ENCODE measurements around the gene GALK2. TPM values are rescaled to one million over a fixed set of nuclear protein-coding genes. Genes with fewer than 3 reads are reported as not detected.
"Not testable (repeated sequence)": the region's sequence is repeated elsewhere in the genome, so short reads cannot be mapped to it uniquely, and the experiment has no call there.

GALK2 gene
- total RNA-seq, 1 donor from 2014 or later = 47.6 TPM

DNA sequence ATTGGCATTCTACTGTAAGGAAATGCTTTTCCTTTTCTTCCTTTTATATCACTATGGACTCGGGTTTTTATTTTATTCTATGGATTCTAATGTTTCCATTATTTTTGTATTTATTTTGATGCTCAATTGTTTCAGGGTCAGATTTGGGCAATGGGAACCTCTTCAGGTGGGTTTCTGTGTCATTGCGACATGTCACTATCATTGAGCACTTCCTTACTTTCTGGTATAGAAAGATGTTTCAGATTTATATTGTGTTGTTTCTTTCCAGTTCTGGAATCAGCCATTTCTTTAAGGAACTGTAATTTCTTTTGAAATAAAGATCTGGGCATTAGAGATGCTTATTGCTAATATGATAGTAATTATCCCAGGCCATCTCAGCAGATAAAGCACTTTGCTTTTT is 21.8 kb downstream of the GALK2 start:
- peaks cover 9% of the 10 kb centered on the region for H3K4me1 ChIP-seq
- no peak overlapping the region for H3K27ac ChIP-seq
- no peaks in the 10 kb centered on the region for H3K9me3 ChIP-seq
- no peaks in the 10 kb centered on the region for H3K27me3 ChIP-seq
- intact Hi-C loops (cut with DNase I) = no loop called here
- no peaks in the 10 kb centered on the region for H3K36me3 ChIP-seq
- no peak for DNase-seq (ENCODE audit: extremely low spot score in 2 of 2)
- no peak for TF ChIP-seq POLR2A (IDR thresholded peaks at IDR 0.05)
- TF ChIP-seq, protein P1, sequence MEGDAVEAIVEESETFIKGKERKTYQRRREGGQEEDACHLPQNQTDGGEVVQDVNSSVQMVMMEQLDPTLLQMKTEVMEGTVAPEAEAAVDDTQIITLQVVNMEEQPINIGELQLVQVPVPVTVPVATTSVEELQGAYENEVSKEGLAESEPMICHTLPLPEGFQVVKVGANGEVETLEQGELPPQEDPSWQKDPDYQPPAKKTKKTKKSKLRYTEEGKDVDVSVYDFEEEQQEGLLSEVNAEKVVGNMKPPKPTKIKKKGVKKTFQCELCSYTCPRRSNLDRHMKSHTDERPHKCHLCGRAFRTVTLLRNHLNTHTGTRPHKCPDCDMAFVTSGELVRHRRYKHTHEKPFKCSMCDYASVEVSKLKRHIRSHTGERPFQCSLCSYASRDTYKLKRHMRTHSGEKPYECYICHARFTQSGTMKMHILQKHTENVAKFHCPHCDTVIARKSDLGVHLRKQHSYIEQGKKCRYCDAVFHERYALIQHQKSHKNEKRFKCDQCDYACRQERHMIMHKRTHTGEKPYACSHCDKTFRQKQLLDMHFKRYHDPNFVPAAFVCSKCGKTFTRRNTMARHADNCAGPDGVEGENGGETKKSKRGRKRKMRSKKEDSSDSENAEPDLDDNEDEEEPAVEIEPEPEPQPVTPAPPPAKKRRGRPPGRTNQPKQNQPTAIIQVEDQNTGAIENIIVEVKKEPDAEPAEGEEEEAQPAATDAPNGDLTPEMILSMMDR (IDR thresholded peaks at IDR 0.05) = no peak
- no peak for TF ChIP-seq POLR2AphosphoS5 (IDR thresholded peaks at IDR 0.05; ENCODE audit: insufficient read depth in 1 of 2, low read depth in 1 of 2)
- H3K4me3 ChIP-seq = no peak overlapping the region

DNA sequence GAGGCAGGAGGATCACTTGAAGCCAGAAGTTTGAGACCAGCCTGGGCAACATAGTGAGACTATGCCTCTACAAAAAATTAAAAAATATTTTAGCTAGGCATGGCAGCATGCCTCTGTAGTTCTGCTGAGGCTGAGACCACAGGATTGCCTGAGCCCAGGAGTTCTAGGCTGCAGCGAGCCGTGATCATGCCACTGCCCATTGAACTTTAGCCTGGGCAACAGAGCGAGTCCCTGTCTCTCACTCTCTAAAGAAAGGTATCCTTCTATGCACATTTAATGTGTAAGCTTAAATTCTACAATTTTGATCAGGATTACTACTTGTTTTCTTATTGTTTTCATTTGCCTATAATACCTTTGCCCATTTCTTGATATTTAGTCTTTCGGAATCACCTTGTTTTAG is 26.8 kb downstream of the GALK2 start:
- H3K36me3 ChIP-seq = peaks cover 0 to 2% of the 10 kb centered on the region in 2 donors
- peaks cover 19% of the 10 kb centered on the region for H3K4me1 ChIP-seq
- no peaks in the 10 kb centered on the region for H3K9me3 ChIP-seq
- H3K27me3 ChIP-seq = no peaks in the 10 kb centered on the region
- H3K4me3 ChIP-seq = no peak overlapping the region
- TF ChIP-seq, protein P1 (IDR thresholded peaks at IDR 0.05) = no peak
- TF ChIP-seq POLR2AphosphoS5 (IDR thresholded peaks at IDR 0.05; ENCODE audit: insufficient read depth in 1 of 2, low read depth in 1 of 2) = no peak
- no peak for TF ChIP-seq POLR2A (IDR thresholded peaks at IDR 0.05)
- DNase-seq (ENCODE audit: extremely low spot score in 2 of 2) = no peak
- H3K27ac ChIP-seq = no peak overlapping the region
- intact Hi-C loops (cut with DNase I) = no loop called here

DNA sequence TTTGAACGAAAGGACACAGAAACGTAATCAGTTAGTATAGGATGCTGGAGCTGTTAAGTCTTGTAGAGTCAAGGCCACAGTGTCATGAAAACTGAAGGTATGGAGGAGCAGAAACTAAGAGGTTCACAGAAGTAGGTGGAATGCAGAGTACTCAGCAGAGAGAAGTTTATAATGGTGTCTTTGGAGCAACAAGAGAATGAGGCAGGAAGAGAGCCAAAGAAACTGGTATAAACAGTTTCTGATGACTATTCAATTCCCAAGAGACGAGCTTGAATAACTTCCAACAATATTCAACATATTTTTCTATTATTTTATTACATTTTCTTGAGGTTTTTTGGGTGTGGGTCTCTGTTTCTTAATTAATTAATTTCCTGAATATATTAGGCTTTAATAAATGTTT is 29.6 kb downstream of the GALK2 start:
- DNase-seq (ENCODE audit: extremely low spot score in 2 of 2) = no peak
- Histone ChIP-seq H3K4me1 (peaks cover 19% of the 10 kb centered on the region), H3K9me3 (no peaks in the 10 kb centered on the region), H3K27me3 (no peaks in the 10 kb centered on the region), H3K36me3 (peaks cover 0 to 16% of the 10 kb centered on the region in 2 donors), H3K27ac (no peak overlapping the region), H3K4me3 (no peak overlapping the region)
- intact Hi-C loops (cut with DNase I) = no loop called here
- TF ChIP-seq, protein P1 (IDR thresholded peaks at IDR 0.05) = no peak

DNA sequence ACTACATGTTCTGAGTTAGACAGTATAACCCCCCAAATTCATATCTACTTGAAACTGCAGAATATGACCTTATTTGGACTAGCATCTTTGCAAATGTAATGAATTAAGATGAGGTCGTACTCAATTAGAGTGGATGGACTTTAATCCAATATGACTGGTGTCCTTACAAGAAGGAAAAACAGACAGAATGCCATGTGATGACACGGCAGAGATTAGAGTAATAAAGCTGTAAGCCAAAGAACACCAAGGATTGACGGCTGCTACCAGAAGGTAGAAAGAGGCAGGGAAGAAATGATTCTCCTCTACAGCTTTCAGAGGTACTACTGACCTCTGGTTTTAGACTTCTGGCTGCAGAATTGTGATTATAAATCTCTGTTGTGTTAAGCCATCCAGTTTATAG is 30.3 kb downstream of the GALK2 start:
- Histone ChIP-seq H3K36me3 (peaks cover 0 to 19% of the 10 kb centered on the region in 2 donors), H3K27ac (no peak overlapping the region), H3K9me3 (no peaks in the 10 kb centered on the region), H3K4me3 (no peak overlapping the region), H3K4me1 (peaks cover 19% of the 10 kb centered on the region), H3K27me3 (no peaks in the 10 kb centered on the region)
- TF ChIP-seq, protein P1 (IDR thresholded peaks at IDR 0.05) = no peak
- intact Hi-C loops (cut with DNase I) = no loop called here
- DNase-seq (ENCODE audit: extremely low spot score in 2 of 2) = no peak

DNA sequence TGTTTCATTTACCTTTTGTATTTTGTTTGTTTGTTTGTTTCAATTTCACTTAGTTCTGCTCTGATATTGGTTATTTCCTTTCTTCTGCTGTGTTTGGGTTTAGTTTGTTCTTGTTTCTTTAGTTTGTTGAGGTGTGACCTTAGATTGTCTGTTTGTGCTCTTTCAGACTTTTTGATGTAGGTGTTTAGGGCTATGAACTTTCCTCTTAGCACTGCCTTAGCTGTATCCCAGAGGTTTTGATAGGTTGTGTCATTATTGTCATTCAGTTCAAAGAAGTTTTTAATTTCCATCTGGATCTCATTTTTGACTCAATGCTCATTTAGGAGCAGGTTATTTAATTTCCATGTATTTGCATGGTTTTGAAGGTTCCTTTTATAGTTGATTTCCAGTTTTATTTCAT is 38.1 kb downstream of the GALK2 start:
- H3K4me1 ChIP-seq; H3K4me3 ChIP-seq; H3K27ac ChIP-seq; H3K36me3 ChIP-seq; DNase-seq (ENCODE audit: extremely low spot score in 2 of 2); intact Hi-C loops (cut with DNase I); H3K27me3 ChIP-seq; H3K9me3 ChIP-seq: not testable (repeated sequence)

DNA sequence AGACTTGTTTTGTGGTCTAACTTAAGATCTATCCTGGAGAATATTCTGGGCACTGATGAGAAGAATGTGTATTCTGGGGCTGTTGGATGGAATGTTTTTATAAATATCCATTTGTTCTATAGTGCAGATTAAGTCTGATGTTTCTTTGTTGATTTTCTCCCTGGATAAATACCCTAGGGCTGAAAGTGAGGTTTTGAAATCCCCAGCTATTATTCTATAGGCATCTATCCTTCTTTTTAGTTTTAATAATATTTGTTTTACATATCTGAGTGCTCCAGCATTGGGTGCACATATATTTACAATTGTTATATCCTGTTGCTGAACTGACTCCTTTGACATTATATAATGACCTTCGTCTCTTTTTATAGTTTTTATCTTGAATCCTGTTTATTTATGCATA is 42.9 kb downstream of the GALK2 start:
- Histone ChIP-seq H3K27me3 (no peaks in the 10 kb centered on the region), H3K9me3 (peaks cover 7% of the 10 kb centered on the region), H3K4me1 (no peaks in the 10 kb centered on the region), H3K4me3 (no peak overlapping the region), H3K36me3 (no peaks in the 10 kb centered on the region), H3K27ac (no peak overlapping the region)
- TF ChIP-seq, protein P1 (IDR thresholded peaks at IDR 0.05) = no peak
- TF ChIP-seq POLR2A (IDR thresholded peaks at IDR 0.05) (no peak), POLR2AphosphoS5 (IDR thresholded peaks at IDR 0.05; ENCODE audit: insufficient read depth in 1 of 2, low read depth in 1 of 2) (no peak)
- intact Hi-C loops (cut with DNase I) = no loop called here
- no peak for DNase-seq (ENCODE audit: extremely low spot score in 2 of 2)
